ENCODE results near the gene AGAP3. TPM values are rescaled to one million over a fixed set of nuclear protein-coding genes. Genes with fewer than 3 reads are reported as not detected.

The AGAP3 gene
- total RNA-seq, 1 donor from 2014 or later = 7.4 TPM

- TF ChIP-seq CTCF (IDR thresholded peaks at IDR 0.05) = no peak
- no peak overlapping the region for H3K27ac Mint-ChIP-seq
- no peaks in the 10 kb centered on the region for H3K27me3 Mint-ChIP-seq
- CTCF ChIA-PET = interaction anchor here (0.7 kb wide), 1 partner anchor 24 kb away, joined by 3 read pairs; no protein-coding TSS in a partner anchor
- DNase-seq (no peak), ATAC-seq (ENCODE audit: low read depth) (no peak)
- H3K9me3 Mint-ChIP-seq = no peaks in the 10 kb centered on the region
- no peaks in the 10 kb centered on the region for H3K36me3 Mint-ChIP-seq (ENCODE audit: low read depth)
- no peaks in the 10 kb centered on the region for H3K4me1 Mint-ChIP-seq
- H3K4me3 Mint-ChIP-seq = no peak overlapping the region
- intact Hi-C loops (cut with micrococcal nuclease) = no loop called here
- POLR2A ChIA-PET = no interaction called here
Observed at GRCh38 chr7:151131224-151131591, 44.9 kb downstream of the AGAP3 start.

- Mint-ChIP-seq H3K9me3 (no peaks in the 10 kb centered on the region), H3K4me3 (no peak overlapping the region), H3K27ac (no peak overlapping the region), H3K27me3 (no peaks in the 10 kb centered on the region), H3K36me3 (ENCODE audit: low read depth) (no peaks in the 10 kb centered on the region), H3K4me1 (no peaks in the 10 kb centered on the region)
- no peak for TF ChIP-seq CTCF (IDR thresholded peaks at IDR 0.05)
- no peak for DNase-seq
- ChIA-PET POLR2A (no interaction called here), CTCF (no interaction called here)
- no peak for ATAC-seq (ENCODE audit: low read depth)
- intact Hi-C loops (cut with micrococcal nuclease) = no loop called here
Observed at GRCh38 chr7:151131592-151132293, 45.5 kb downstream of the AGAP3 start.

GRCh38 chr7:151132461-151133205 is 46.4 kb downstream of the AGAP3 start:
- ATAC-seq (ENCODE audit: low read depth) (no peak), DNase-seq (no peak)
- Mint-ChIP-seq H3K27ac (no peak overlapping the region), H3K36me3 (ENCODE audit: low read depth) (no peaks in the 10 kb centered on the region), H3K9me3 (no peaks in the 10 kb centered on the region), H3K4me3 (no peak overlapping the region), H3K27me3 (no peaks in the 10 kb centered on the region), H3K4me1 (no peaks in the 10 kb centered on the region)
- no peak for TF ChIP-seq CTCF (IDR thresholded peaks at IDR 0.05)
- intact Hi-C loops (cut with micrococcal nuclease) = no loop called here
- ChIA-PET CTCF (no interaction called here), POLR2A (no interaction called here)

GRCh38 chr7:151133266-151133985 is 47.2 kb downstream of the AGAP3 start:
- DNase-seq (no peak), ATAC-seq (ENCODE audit: low read depth) (no peak)
- H3K27ac Mint-ChIP-seq = no peak overlapping the region
- no peaks in the 10 kb centered on the region for H3K27me3 Mint-ChIP-seq
- no peak overlapping the region for H3K4me3 Mint-ChIP-seq
- H3K9me3 Mint-ChIP-seq = no peaks in the 10 kb centered on the region
- TF ChIP-seq CTCF (IDR thresholded peaks at IDR 0.05) = no peak
- POLR2A ChIA-PET = no interaction called here
- no peaks in the 10 kb centered on the region for H3K36me3 Mint-ChIP-seq (ENCODE audit: low read depth)
- CTCF ChIA-PET = no interaction called here
- intact Hi-C loops (cut with micrococcal nuclease) = no loop called here
- H3K4me1 Mint-ChIP-seq = no peaks in the 10 kb centered on the region

Measured in activated B cell treated with CpG ODN at 0.5 μM for 24 hours (primary cell).